ENCODE results near the gene NDUFV3. TPM values are rescaled to one million over a fixed set of nuclear protein-coding genes. Genes with fewer than 3 reads are reported as not detected.
A peak's percentile ranks its signal among the peaks of the same experiment; 100 is the strongest.
"Not testable (repeated sequence)": the region's sequence is repeated elsewhere in the genome, so short reads cannot be mapped to it uniquely, and the experiment has no call there.

NDUFV3 gene
- total and polyA plus RNA-seq, 8 donors = 36.6 to 50.3 (median 42.9) TPM

DNA sequence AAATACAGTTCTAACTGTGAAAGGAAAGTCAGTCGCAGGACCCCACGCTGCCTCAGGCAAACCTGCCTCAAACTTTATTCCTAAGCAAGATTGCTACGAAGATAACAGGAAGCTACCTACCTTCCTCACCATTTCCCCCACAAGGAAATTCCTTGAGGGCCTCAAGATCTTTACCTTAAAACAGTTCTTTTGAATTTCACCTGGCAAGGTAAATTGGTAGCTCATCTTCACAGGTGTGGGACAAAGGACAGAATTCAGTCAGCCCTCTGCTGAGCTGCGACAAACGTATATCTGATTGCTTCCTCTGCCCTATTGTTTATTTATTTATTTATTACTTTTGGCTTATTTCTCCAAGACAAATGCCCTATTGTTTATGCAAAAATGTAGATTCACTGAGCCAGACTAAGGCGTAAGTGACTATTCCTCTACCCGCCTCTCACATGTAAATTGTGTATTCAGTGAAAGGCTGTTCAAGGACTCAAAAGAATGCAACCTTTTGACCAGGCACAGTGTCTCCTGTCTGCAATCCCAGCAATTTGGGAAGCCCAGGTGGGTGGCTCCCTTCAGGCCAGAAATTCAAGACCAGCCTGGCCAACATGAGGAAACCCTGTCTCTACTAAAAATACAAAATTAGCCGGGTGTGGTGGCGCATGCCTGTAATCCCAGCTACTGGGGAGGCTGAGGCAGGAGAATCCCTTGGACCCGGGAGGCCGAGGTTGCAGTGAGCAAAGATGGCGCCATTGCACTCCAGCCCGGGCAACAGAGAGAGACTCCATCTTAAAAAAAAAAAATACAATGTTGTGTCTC is 63.9 kb downstream of the NDUFV3 start:
- no peaks in the 10 kb centered on the region for H3K4me1 ChIP-seq
- no peaks in the 10 kb centered on the region for H3K27me3 ChIP-seq
- DNase-seq (no peak), ATAC-seq (peak; percentile 36)
- H3K4me3 ChIP-seq = no peak overlapping the region
- intact Hi-C loops (cut with DNase I) = no loop called here
- H3K9me3 ChIP-seq = no peaks in the 10 kb centered on the region
- H3K36me3 ChIP-seq = no peaks in the 10 kb centered on the region
- TF ChIP-seq, protein P1, sequence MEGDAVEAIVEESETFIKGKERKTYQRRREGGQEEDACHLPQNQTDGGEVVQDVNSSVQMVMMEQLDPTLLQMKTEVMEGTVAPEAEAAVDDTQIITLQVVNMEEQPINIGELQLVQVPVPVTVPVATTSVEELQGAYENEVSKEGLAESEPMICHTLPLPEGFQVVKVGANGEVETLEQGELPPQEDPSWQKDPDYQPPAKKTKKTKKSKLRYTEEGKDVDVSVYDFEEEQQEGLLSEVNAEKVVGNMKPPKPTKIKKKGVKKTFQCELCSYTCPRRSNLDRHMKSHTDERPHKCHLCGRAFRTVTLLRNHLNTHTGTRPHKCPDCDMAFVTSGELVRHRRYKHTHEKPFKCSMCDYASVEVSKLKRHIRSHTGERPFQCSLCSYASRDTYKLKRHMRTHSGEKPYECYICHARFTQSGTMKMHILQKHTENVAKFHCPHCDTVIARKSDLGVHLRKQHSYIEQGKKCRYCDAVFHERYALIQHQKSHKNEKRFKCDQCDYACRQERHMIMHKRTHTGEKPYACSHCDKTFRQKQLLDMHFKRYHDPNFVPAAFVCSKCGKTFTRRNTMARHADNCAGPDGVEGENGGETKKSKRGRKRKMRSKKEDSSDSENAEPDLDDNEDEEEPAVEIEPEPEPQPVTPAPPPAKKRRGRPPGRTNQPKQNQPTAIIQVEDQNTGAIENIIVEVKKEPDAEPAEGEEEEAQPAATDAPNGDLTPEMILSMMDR (IDR thresholded peaks at IDR 0.05) = no peak
- H3K27ac ChIP-seq = no peak overlapping the region

DNA sequence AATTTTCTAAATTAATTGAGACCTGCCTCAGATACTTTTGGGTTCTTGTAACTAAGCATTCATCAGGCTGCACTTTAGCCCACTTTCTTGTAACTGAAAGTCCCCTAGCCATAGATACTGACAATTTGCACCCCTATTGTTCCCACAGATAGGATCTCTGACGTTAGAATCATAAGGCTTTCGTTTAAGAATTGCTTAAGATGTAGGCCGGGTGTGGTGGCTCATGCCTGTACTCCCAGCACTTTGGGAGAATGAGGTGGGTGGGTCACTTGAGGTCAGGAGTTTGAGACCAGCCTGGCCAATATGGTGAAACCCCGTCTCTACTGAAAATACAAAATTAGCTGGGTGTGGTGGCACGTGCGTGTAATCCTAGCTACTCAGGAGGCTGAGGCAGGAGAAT is 65.0 kb downstream of the NDUFV3 start:
- H3K27me3 ChIP-seq; H3K9me3 ChIP-seq; H3K4me1 ChIP-seq; H3K36me3 ChIP-seq; H3K4me3 ChIP-seq; H3K27ac ChIP-seq; ATAC-seq; intact Hi-C loops (cut with DNase I); DNase-seq: not testable (repeated sequence)

DNA sequence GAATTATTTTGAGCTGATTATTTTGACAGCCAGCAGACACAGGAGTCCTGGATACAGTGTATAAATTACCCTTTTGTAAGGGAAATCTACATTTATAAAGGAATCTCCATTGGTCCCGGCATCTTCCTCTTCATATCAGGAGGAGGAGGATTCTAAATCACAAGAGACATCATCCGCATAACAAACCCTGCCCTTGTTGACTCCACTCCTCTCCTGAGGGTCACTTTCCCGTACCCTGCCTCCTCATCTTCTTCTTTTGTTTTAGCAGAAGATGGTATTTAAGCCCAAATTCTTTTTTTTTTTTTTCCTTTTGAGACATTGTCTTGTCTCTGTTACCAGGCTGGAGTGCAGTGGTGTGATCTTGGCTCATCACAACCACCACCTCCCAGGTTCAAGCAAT is 66.6 kb downstream of the NDUFV3 start:
- Histone ChIP-seq H3K36me3 (no peaks in the 10 kb centered on the region), H3K4me3 (no peak overlapping the region), H3K4me1 (no peaks in the 10 kb centered on the region), H3K9me3 (no peaks in the 10 kb centered on the region), H3K27ac (no peak overlapping the region), H3K27me3 (no peaks in the 10 kb centered on the region)
- ATAC-seq (no peak), DNase-seq (no peak)
- TF ChIP-seq, protein P1 (IDR thresholded peaks at IDR 0.05) = no peak
- intact Hi-C loops (cut with DNase I) = no loop called here

DNA sequence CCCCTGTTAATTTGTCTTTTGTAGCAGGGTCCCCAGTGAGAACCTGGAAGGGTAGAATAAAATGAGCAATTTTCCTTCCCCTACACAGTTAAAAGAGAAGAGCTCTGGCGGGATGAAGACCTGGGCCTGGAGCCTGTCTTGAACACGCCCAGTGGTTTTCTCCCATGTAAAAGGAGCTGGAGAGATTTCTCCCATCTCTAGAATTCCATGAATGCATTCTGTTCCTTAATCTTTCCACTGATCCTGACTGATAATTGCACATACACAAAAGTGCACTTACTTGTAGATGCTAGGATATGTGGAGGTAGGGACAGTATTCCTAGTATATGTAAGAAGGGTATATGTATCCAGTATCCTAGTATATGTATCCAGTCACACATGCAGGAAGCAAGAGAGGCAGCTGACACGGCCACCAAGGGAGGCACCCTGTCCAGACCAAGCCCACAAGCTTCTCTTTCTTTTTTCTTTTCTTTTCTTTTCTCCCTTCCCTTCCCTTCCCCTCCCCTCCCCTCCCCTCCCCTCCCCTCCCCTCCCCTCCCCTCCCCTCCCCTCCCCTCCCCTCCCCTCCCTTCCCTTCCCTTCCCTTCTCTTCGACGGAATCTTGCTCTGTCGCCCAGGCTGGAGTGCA is 69.4 kb downstream of the NDUFV3 start:
- Histone ChIP-seq H3K9me3 (no peaks in the 10 kb centered on the region), H3K36me3 (no peaks in the 10 kb centered on the region), H3K27me3 (no peaks in the 10 kb centered on the region), H3K27ac (no peak overlapping the region), H3K4me1 (no peaks in the 10 kb centered on the region), H3K4me3 (no peak overlapping the region)
- DNase-seq = no peak
- intact Hi-C loops (cut with DNase I) = no loop called here
- ATAC-seq = no peak
- TF ChIP-seq, protein P1 (IDR thresholded peaks at IDR 0.05) = no peak

Small RNA genes lying within 50 kb of the gene (microRNA-seq; reads per million reads assigned to microRNA genes)
- gene MIR5692B = 0 reads per million in 2 donors

Other genes starting within 250 kb of the NDUFV3 start
- 1 to 10 TPM; 5.1 to 9.6 TPM for gene PDE9A, start 239.7 kb upstream of the NDUFV3 start, total RNA-seq
- 10 to 100 TPM; 20.7 to 24.2 (median 23.3) TPM for gene PDE9A, start 239.7 kb upstream of the NDUFV3 start, polyA plus RNA-seq (ENCODE audit: insufficient read length in 6 of 6)
- gene WDR4, start 13.8 kb upstream of the NDUFV3 start, total RNA-seq = 10 to 100 TPM; 14.6 to 30.7 TPM
- 10 to 100 TPM; 10.3 to 14.4 (median 11.2) TPM for gene WDR4, start 13.8 kb upstream of the NDUFV3 start, polyA plus RNA-seq (ENCODE audit: insufficient read length in 6 of 6)
- gene ERVH48-1, start 32.3 kb downstream of the NDUFV3 start, total RNA-seq = not detected
- gene ERVH48-1, start 32.3 kb downstream of the NDUFV3 start, polyA plus RNA-seq (ENCODE audit: insufficient read length in 6 of 6) = 1 to 10 TPM; 1.9 to 2.9 (median 2.4) TPM
- gene PKNOX1, start 81.3 kb downstream of the NDUFV3 start, total RNA-seq = 10 to 100 TPM; 16.8 to 23.2 TPM
- 10 to 100 TPM; 21.6 to 32.0 (median 26.7) TPM for gene PKNOX1, start 81.3 kb downstream of the NDUFV3 start, polyA plus RNA-seq (ENCODE audit: insufficient read length in 6 of 6)
- gene CBS, start 182.5 kb downstream of the NDUFV3 start, total RNA-seq = 10 to 100 TPM; 18.2 to 52.5 TPM
- 1 to 10 TPM; 3.4 to 8.4 (median 4.8) TPM for gene CBS, start 182.5 kb downstream of the NDUFV3 start, polyA plus RNA-seq (ENCODE audit: insufficient read length in 6 of 6)
- gene U2AF1, start 214.3 kb downstream of the NDUFV3 start, total RNA-seq = 10 to 100 TPM; 26.4 to 34.9 TPM
- 10 to 100 TPM; 26.4 to 89.4 (median 52.0) TPM for gene U2AF1, start 214.3 kb downstream of the NDUFV3 start, polyA plus RNA-seq (ENCODE audit: insufficient read length in 6 of 6)

All from left lung (tissue), 10 donors.